ENCODE measurements around the gene EIF4G3. TPM values are rescaled to one million over a fixed set of nuclear protein-coding genes. Genes with fewer than 3 reads are reported as not detected.

The EIF4G3 gene
- total and polyA plus RNA-seq, 12 donors = 13.3 to 50.2 (median 36.1) TPM

DNA sequence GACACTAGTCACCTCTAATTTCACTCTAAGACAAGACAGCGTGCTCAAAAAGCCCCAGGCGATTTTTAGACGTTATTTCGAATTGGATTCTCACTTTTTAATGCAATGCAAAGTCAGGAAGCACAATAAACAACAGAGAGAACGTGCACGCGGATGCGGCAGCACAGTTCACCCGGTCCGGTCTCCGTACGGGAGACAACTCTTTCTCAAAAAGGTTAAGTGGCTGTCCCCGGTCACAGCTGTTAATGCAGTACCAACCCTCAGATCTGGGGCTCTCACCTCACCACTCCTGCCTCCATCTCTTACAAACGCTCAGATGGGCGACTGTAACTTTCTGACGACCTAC lies 390.8 kb downstream of the EIF4G3 start:
- H3K9me3 ChIP-seq = no peaks in the 10 kb centered on the region
- DNase-seq = no peak
- H3K27ac ChIP-seq = peak overlapping the region; percentile 90 to 99 (median 98)
- intact Hi-C loops (cut with DNase I) = loop anchor here in 2 of 10 donors (10.0 kb wide), 2 partner anchors 91 to 409 kb away; no protein-coding TSS in a partner anchor
- H3K4me1 ChIP-seq = peaks cover 0 to 58% (median 44%) of the 10 kb centered on the region in 9 donors
- H3K4me3 ChIP-seq = peak overlapping the region; percentile 63 to 99 (median 94)
- WGBS, 2 donors = 0% methylated on average over 16 of the region's 16 CpGs
- peak in 5 of 8 donors; percentile 1 to 9 (median 3) for ATAC-seq
- H3K36me3 ChIP-seq = no peaks in the 10 kb centered on the region
- no peaks in the 10 kb centered on the region for H3K27me3 ChIP-seq
- TF ChIP-seq, protein P1, sequence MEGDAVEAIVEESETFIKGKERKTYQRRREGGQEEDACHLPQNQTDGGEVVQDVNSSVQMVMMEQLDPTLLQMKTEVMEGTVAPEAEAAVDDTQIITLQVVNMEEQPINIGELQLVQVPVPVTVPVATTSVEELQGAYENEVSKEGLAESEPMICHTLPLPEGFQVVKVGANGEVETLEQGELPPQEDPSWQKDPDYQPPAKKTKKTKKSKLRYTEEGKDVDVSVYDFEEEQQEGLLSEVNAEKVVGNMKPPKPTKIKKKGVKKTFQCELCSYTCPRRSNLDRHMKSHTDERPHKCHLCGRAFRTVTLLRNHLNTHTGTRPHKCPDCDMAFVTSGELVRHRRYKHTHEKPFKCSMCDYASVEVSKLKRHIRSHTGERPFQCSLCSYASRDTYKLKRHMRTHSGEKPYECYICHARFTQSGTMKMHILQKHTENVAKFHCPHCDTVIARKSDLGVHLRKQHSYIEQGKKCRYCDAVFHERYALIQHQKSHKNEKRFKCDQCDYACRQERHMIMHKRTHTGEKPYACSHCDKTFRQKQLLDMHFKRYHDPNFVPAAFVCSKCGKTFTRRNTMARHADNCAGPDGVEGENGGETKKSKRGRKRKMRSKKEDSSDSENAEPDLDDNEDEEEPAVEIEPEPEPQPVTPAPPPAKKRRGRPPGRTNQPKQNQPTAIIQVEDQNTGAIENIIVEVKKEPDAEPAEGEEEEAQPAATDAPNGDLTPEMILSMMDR (IDR thresholded peaks at IDR 0.05) = no peak

DNA sequence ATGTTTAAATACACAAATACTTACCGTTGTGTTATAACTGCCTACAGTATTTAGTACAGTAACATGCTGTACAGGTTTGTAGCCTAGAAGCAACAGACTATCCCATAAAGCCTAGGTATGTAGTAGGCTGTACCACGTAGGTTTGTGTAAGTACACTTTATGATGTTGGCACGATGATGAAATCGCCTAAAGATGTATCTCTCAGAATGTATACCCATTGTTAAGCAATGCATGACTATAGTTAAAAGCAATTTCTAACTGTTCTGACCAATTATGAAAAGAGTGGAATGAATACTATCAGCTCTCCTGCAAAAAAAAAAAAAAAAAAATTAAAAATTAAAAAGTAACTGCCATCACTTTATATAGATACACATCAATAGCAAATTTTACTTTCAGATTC lies 401.0 kb downstream of the EIF4G3 start:
- TF ChIP-seq, protein P1 (IDR thresholded peaks at IDR 0.05) = no peak
- H3K4me3 ChIP-seq = no peak overlapping the region
- no peaks in the 10 kb centered on the region for H3K9me3 ChIP-seq
- DNase-seq (no peak), ATAC-seq (no peak)
- peaks cover 0 to 96% (median 33%) of the 10 kb centered on the region in 9 donors for H3K36me3 ChIP-seq
- no peak overlapping the region for H3K27ac ChIP-seq
- 92 to 93% methylated on average over 4 of the region's 4 CpGs for WGBS, 2 donors
- H3K4me1 ChIP-seq = peaks cover 0 to 31% (median 13%) of the 10 kb centered on the region in 9 donors
- intact Hi-C loops (cut with DNase I) = loop anchor here in 1 of 10 donors (5.0 kb wide), 1 partner anchor 33 kb away; no protein-coding TSS in a partner anchor
- no peaks in the 10 kb centered on the region for H3K27me3 ChIP-seq

DNA sequence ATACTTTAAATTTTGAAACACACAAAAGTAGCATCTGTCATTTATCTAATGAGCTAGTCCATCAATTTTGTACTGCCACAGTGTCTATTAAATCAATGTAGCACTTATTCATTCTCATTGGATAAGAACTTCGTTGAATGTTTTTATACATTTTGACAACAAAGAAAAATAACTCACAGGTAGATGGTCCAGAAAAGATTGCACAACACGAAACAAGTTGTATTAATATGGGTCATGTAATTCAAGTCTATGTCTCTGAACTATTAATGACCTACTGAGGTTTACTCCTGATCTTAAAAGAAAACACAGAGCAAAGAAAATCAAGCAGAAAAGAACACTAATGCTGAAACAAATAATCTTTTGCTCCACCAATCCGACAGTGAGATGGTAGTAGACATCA lies 404.9 kb downstream of the EIF4G3 start:
- Histone ChIP-seq H3K27ac (no peak overlapping the region), H3K27me3 (no peaks in the 10 kb centered on the region), H3K36me3 (peaks cover 0 to 100% (median 56%) of the 10 kb centered on the region in 9 donors), H3K4me3 (no peak overlapping the region), H3K4me1 (peaks cover 0 to 16% (median 8%) of the 10 kb centered on the region in 9 donors), H3K9me3 (no peaks in the 10 kb centered on the region)
- DNase-seq = no peak
- no peak for ATAC-seq
- intact Hi-C loops (cut with DNase I) = no loop called here
- TF ChIP-seq, protein P1 (IDR thresholded peaks at IDR 0.05) = no peak
- 91 to 96% methylated on average over 3 of the region's 3 CpGs for WGBS, 2 donors

DNA sequence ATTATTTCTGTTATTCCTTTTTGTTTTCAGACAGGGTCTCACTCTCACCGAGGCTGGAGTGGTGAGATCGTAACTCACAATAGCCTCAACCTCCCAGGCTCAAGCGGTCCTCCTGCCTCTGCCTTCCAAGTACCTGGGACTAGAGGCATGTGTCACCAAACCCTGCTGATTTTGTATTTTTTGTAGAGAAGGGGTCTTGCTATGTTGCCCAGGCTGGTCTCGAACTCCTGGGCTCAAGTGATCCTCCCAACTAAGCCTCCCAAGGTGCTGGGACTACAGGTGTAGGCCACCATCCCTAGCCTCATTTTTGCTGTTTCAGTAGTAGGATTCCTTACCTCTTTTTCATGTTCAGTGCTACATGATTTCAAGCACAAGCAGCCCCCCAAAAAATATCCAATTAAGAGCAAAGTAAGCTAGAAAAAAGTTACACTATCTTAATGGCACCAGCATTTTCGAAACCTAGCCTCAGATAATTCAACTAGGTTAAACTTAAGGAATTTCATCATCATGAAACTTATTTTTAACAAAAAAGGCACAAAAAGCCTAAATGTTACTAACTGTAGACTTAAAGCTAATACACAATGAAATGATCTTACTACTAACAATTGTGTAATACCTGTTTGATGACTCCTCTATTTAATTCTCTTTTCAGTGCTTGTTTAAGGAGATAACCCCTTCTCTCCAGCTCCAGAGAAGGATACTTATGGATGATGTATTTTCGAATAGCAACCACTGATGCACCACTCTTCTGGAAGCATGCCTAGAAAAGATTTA lies 406.2 kb downstream of the EIF4G3 start:
- no peak overlapping the region for H3K27ac ChIP-seq
- WGBS, 2 donors = 95 to 96% methylated on average over 6 of the region's 6 CpGs
- TF ChIP-seq, protein P1 (IDR thresholded peaks at IDR 0.05) = no peak
- H3K9me3 ChIP-seq = no peaks in the 10 kb centered on the region
- peaks cover 0 to 13% (median 0%) of the 10 kb centered on the region in 9 donors for H3K4me1 ChIP-seq
- no peaks in the 10 kb centered on the region for H3K27me3 ChIP-seq
- peaks cover 0 to 100% (median 65%) of the 10 kb centered on the region in 9 donors for H3K36me3 ChIP-seq
- ATAC-seq = no peak
- no peak for DNase-seq
- H3K4me3 ChIP-seq = no peak overlapping the region
- intact Hi-C loops (cut with DNase I) = no loop called here
